Panc1 (cell line): Measurements from ENCODE around the gene DCLK2.

ENCODE experiments used
- POLR2AphosphoS5 ChIP-seq: IDR thresholded peaks from 2 replicates; pipeline ENCODE4 v1.6.1; 2012; ENCODE audit warnings: mild to moderate bottlenecking, low read depth, low read length, moderate library complexity
- SIN3A ChIP-seq: IDR thresholded peaks from 2 replicates; pipeline ENCODE4 v1.6.1; 2012; ENCODE audit warnings: low read depth, mild to moderate bottlenecking, low read length, moderate library complexity, borderline replicate concordance; ENCODE audit not compliant: insufficient read depth
- TF ChIP-seq, protein P1 (sequence below): fragments of 450-650 bp; IDR thresholded peaks from 2 replicates; pipeline ENCODE4 v1.5.1; 2017; ENCODE audit warnings: mild to moderate bottlenecking

DNA sequence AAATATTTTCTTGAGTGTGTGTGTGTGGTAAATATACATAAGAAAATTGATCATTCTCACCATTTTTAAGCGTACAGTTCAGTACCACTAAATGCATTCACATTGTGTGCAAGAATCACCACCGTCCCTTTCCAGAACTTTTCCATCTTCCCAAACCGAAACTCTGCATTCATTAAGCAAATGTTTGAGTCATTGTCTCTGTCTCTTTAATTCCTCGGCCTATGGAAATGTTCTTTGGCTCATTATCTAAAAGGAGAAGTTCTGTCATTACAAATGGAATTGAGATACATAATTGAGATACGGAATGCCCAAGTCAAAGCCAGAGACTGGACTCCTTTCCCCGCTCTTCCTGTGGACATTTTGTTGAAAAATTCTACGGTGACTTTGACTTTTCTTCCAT is 168.9 kb downstream of the DCLK2 start:
- TF ChIP-seq, protein P1, sequence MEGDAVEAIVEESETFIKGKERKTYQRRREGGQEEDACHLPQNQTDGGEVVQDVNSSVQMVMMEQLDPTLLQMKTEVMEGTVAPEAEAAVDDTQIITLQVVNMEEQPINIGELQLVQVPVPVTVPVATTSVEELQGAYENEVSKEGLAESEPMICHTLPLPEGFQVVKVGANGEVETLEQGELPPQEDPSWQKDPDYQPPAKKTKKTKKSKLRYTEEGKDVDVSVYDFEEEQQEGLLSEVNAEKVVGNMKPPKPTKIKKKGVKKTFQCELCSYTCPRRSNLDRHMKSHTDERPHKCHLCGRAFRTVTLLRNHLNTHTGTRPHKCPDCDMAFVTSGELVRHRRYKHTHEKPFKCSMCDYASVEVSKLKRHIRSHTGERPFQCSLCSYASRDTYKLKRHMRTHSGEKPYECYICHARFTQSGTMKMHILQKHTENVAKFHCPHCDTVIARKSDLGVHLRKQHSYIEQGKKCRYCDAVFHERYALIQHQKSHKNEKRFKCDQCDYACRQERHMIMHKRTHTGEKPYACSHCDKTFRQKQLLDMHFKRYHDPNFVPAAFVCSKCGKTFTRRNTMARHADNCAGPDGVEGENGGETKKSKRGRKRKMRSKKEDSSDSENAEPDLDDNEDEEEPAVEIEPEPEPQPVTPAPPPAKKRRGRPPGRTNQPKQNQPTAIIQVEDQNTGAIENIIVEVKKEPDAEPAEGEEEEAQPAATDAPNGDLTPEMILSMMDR, result no peak
- TF ChIP-seq POLR2AphosphoS5 (no peak), SIN3A (no peak)
